Stimulated activated naive CD4-positive, alpha-beta T cell treated with Interleukin-2 at 50 U/mL for 16 hours (primary cell): ENCODE measurements around the gene HTR3C.
"Not testable (repeated sequence)": the region's sequence is repeated elsewhere in the genome, so short reads cannot be mapped to it uniquely, and the experiment has no call there.

ENCODE experiments used
- DNase-seq: peaks from one replicate; lab custom pipeline; 2025; lab: John Stamatoyannopoulos, UW

Gene HTR3C

GRCh38 chr3:184031187-184031792 lies 21.6 kb upstream of the HTR3C start, which contains the start of gene HTR3D:
TSS of gene HTR3D (plus strand) at chr3:184031742. CDS start at chr3:184031742, 0 bp downstream.
- no peak for DNase-seq

GRCh38 chr3:184037816-184038215 lies 15.0 kb upstream of the HTR3C start:
- DNase-seq: no peak

- not testable (repeated sequence) for DNase-seq
These were observed 14.5 kb upstream of the HTR3C start for GRCh38 chr3:184038307-184038706.

- DNase-seq: no peak
These were observed 13.4 kb upstream of the HTR3C start for GRCh38 chr3:184039414-184039813.

GRCh38 chr3:184040010-184040409 lies 12.8 kb upstream of the HTR3C start:
- no peak for DNase-seq

GRCh38 chr3:184042617-184043016 lies 10.2 kb upstream of the HTR3C start:
- no peak for DNase-seq

GRCh38 chr3:184045995-184046394 lies 6.9 kb upstream of the HTR3C start:
- no peak for DNase-seq

- DNase-seq: no peak
These were observed 2.5 kb upstream of the HTR3C start for GRCh38 chr3:184050217-184050847.

GRCh38 chr3:184058029-184058428 lies 5.2 kb downstream of the HTR3C start:
- no peak for DNase-seq

GRCh38 chr3:184059424-184059823 lies 6.6 kb downstream of the HTR3C start:
- no peak for DNase-seq

- DNase-seq: no peak
These were observed 9.8 kb downstream of the HTR3C start for GRCh38 chr3:184062637-184063036.

GRCh38 chr3:184066211-184066610 lies 13.4 kb downstream of the HTR3C start:
- DNase-seq: no peak

- DNase-seq: no peak
These were observed 14.8 kb downstream of the HTR3C start for GRCh38 chr3:184067573-184068055.

GRCh38 chr3:184068344-184068743 lies 15.5 kb downstream of the HTR3C start:
- no peak for DNase-seq

- DNase-seq: not testable (repeated sequence)
These were observed 18.3 kb downstream of the HTR3C start for GRCh38 chr3:184071142-184071541.

GRCh38 chr3:184073621-184074020 lies 20.8 kb downstream of the HTR3C start:
- DNase-seq: no peak

GRCh38 chr3:184075901-184076300 lies 23.1 kb downstream of the HTR3C start:
- no peak for DNase-seq

GRCh38 chr3:184077881-184078280 lies 25.0 kb downstream of the HTR3C start:
- DNase-seq: no peak

- DNase-seq: no peak
These were observed 26.0 kb downstream of the HTR3C start for GRCh38 chr3:184078851-184079250.

GRCh38 chr3:184081116-184081830 lies 28.4 kb downstream of the HTR3C start:
- DNase-seq: no peak

GRCh38 chr3:184082034-184082433 lies 29.2 kb downstream of the HTR3C start:
- DNase-seq: no peak

GRCh38 chr3:184082465-184082864 lies 29.6 kb downstream of the HTR3C start:
- no peak for DNase-seq

GRCh38 chr3:184085389-184085852 lies 32.6 kb downstream of the HTR3C start:
- DNase-seq: no peak
